CD4-positive, alpha-beta T cell treated with Interleukin-15 for 1 hour (primary cell): ENCODE results near the gene SSNA1.

Experiments used
- DNase-seq: peaks from one replicate; pipeline ENCODE4 v3.0.0-alpha.2; 2020

The SSNA1 gene, protein sequence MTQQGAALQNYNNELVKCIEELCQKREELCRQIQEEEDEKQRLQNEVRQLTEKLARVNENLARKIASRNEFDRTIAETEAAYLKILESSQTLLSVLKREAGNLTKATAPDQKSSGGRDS

DNA sequence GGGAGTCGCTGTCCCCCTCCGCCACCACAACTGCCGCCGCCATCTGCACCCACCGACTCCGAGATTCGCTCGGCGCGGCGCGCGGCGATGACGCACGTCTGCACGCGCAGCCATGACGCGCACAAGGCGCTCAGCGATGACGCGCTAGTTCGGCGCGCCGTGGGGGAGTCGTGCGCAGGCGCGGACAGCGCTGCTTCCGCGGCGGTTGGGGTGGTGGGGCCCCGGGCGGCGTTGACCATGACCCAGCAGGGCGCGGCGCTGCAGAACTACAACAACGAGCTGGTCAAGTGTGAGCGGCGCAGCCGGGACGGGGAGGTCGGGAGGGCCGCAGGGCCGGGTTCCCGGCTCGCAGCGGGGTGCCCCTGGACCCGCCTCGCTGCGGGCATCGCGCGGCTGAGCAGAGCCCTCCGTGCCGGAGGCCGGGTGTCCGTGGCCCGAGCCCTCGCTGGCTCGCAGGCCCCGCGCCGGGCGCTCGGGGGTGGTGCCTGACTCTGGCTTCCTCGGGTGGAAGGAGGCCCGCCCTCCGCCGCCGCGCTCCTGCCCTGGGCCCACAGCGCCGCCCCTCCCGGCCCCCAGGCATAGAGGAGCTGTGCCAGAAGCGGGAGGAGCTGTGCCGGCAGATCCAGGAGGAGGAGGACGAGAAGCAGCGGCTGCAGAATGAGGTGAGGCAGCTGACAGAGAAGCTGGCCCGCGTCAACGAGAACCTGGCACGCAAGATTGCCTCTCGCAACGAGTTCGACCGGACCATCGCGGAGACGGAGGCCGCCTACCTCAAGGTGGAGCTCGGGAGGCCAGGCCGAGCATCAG, at the start of gene SSNA1, which contains the start of gene ANAPC2:
Gene SSNA1, plus strand, starts transcription at position 187 of the 807 bp plus-strand sequence. Its CDS starts 51 bp downstream, at position 238.
Gene ANAPC2, minus strand, starts transcription at position 71 of the 807 bp plus-strand sequence. Its CDS starts 28 bp downstream, at position 43.
- peak; percentile 92 for DNase-seq

DNA sequence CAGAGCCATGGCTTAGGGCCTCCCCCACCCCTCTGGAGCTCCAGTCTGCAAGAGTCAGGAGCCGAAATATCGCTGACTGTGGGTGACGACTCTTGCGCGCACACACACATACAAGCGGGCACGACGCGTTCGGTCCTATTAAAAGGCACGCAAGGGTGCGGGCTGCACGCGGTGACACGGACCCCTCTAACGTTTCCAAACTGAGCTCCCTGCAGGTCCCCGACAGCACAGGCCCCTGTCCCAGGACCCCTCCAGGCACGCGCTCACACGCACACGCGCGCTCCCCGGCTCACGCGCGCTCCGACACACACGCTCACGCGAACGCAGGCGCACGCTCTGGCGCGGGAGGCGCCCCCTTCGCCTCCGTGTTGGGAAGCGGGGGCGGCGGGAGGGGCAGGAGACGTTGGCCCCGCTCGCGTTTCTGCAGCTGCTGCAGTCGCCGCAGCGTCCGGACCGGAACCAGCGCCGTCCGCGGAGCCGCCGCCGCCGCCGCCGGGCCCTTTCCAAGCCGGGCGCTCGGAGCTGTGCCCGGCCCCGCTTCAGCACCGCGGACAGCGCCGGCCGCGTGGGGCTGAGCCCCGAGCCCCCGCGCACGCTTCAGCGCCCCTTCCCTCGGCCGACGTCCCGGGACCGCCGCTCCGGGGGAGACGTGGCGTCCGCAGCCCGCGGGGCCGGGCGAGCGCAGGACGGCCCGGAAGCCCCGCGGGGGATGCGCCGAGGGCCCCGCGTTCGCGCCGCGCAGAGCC, 49.6 kb upstream of the SSNA1 start, which contains the start of gene GRIN1:
Gene GRIN1, plus strand, starts transcription at position 433 of the 746 bp plus-strand sequence. CDS start 333 bp downstream, outside the sequence.
- no peak for DNase-seq

DNA sequence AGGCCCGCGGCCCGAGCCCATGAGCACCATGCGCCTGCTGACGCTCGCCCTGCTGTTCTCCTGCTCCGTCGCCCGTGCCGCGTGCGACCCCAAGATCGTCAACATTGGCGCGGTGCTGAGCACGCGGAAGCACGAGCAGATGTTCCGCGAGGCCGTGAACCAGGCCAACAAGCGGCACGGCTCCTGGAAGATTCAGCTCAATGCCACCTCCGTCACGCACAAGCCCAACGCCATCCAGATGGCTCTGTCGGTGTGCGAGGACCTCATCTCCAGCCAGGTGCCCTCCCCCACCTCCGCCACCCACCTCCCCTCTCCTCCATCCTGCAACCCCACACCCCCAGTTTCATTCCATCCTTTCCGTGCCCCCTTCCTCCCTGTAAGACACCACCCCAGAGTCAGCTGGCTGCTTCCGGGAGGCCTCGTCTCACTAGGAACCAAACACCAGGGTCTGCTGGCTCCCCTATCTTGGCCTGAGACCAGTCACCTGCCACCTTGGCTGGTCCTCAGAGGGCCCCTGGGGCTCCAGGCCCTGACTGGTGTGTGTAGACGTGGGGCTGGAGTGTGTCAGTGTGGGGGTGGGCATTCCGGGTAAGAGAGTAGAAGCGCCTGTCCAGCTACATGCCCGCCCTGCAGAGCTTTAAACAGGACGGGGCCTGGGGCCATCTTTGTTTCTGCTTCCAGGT, 48.9 kb upstream of the SSNA1 start:
- no peak for DNase-seq

DNA sequence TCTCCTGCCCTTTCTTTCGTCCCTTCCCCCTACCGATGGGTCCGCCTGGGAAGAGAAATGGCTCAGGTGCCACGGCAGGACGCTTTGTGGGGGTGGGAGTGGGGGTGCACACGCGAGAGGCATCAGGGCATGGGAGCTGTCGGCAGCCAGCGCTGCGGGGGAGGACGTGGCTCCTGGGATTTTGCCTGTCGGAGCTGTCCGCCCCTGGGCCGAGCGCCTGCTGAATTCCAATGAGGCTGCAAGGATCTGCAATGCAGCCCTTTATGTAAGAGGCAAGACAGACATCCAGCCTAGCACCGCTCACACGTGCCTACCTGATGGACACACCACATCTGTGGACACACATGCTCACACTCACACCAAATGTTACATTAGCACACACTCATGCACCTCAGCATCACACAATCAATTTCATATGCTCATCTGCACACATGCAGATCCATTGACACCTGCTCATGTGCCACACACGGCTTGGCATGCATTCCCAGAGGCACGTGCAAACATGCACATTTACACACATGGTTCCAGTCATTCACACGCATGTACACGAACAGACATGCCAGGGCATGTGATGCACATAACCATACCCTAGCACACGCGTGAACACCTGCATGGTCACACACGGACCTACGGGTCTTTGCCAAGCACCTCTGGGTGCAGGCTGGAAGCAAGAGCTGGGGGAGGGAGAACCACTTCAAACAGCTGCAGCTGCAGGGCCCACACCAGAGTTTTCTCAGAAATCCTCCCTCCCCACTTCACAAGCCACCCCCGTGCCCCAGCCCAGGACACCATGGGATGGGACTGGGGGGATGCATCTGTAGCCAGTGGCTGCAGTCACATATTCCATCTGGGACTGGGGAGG, 48.1 kb upstream of the SSNA1 start:
- DNase-seq: no peak

DNA sequence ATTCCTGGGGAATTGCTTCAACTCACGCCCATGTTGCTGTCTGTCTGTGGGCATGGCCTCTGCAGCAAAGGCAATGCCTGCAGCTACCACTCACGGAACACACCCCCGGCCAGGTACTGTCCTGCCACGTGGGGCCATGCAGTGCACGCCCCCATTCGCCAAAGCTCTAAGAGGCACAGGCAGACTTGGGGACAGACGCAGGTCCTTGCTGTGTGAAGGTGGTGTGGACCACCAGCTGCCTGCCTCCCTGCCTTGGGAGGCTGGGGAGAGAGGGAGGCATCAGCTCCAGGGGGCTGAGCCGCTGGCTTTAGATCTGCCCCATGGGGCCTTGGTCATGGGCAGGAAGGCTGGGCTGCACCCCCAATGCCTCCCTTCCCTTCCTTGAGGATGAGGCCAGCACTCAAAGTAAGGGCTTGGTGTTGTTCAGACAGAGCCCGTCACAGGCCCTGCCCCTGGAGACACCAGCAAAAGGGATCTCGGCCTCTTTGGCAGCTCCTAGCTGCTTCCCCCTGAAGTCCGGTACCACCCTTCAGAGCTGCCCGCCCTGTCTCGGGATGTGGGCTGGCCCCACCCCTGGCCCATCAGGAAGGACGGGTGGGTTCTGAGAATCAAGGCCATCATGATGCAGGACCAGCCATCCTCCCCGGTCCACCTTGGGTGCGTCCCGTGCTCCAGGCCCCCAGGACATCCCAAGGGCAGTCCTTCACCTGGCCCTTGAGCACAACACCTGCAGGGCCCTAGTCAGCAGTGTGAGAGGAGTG, 47.2 kb upstream of the SSNA1 start:
- DNase-seq: no peak

DNA sequence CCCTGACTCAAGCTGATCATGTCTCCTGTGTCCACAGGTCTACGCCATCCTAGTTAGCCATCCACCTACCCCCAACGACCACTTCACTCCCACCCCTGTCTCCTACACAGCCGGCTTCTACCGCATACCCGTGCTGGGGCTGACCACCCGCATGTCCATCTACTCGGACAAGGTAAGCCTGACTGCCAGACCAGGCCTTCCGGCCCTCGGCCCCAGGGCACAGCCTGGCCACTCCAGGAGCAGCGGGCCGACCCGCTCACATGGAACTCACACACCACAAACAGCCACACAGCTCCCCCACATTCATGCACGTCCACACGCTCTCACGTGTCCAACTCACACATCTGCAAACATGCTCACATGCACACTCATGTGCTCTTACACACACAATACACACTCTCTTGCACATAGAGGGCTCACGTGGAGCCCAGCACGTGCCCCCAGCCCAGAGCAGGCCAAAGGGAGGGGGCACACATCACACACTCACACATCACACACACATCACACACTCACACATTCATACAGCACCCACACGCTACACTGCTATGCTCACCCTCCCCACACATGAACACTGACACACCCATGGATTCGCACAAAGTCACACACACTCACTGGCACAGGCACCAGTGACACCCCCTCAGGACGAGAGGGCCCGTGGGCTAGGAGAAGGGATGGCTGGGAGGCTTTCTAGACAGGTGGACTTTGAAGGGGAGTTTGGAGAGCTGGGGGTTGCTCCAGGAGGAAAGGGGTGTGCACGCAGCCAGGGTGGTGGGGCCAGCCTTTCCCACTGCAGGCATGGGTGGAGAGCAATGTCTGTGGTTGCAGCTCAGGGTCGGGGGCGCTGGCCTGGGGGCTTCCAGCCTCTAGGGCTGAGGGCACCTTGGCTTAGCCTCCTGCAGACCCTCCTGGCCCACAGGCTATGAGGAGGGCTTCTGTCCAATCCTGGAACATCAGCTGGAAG, 46.2 kb upstream of the SSNA1 start:
- DNase-seq: no peak

DNA sequence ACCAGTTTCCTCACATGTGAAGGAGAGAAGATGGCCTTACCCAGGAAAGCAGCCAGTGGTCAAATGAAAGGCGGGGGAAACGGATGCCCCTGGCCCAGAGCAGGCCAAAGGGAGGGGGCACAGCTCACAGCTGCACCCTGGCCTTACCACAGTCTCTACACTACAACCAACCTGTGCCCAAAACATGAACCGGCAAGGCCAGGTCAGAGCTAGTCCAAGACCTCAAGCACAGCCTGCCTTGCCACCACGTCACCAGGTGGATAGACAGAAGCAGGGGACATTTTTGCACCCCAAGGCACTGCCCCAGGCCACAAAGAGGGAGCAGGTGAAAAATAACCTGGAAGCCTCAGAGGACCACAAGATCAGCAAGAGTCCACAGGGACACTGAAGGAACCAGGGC, 45.0 kb upstream of the SSNA1 start:
- no peak for DNase-seq

DNA sequence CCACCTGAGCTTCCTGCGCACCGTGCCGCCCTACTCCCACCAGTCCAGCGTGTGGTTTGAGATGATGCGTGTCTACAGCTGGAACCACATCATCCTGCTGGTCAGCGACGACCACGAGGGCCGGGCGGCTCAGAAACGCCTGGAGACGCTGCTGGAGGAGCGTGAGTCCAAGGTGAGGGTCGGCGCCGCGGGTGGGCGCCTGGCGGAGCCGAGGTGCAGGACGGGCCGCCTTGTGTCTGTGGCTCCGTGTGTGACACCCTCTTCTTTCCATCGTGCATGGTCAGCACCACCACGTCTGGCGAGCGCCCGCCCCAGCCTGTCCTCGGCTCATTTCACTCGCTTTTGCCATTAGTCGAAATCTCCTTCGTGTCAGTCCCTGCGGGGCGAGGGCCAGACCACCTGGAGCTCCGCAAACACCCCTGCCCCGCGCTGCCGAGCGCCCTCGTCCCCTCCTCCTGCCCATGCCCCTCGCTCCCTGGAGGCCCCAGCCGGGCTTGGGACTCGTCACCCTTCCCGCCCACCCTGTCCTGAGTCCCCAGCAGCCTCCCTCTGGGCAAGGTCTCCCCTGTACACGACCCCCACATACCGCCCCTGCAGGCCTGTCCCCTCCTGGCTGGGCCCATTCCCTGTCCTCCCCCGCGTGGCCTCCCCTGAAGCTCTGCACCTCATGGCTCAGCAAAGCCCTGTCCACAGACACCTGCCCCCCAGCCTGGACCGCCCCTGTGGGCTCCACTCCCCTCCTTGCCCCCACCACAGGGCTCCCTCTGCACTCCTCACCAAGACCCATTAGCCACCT, 42.5 kb upstream of the SSNA1 start:
- no peak for DNase-seq

DNA sequence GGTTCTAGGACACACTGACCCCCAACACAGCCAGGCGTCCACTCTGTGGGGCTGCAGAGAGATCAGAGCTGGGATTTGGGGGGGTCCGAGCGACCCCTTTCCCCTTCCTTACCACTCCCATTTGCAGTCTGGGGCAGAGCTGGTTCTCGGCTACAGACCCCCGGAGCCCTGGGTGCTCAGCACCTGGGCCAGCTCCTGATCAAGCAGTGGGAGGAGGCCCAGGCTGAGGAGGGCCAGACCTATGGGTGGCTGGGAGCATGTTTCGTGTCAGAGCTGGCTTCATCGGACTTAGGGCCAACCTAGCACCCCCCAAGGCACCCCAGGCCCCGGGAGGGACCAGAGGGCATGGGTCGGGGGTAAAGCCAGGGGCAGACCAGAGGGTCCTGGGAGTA, 42.0 kb upstream of the SSNA1 start:
- no peak for DNase-seq

DNA sequence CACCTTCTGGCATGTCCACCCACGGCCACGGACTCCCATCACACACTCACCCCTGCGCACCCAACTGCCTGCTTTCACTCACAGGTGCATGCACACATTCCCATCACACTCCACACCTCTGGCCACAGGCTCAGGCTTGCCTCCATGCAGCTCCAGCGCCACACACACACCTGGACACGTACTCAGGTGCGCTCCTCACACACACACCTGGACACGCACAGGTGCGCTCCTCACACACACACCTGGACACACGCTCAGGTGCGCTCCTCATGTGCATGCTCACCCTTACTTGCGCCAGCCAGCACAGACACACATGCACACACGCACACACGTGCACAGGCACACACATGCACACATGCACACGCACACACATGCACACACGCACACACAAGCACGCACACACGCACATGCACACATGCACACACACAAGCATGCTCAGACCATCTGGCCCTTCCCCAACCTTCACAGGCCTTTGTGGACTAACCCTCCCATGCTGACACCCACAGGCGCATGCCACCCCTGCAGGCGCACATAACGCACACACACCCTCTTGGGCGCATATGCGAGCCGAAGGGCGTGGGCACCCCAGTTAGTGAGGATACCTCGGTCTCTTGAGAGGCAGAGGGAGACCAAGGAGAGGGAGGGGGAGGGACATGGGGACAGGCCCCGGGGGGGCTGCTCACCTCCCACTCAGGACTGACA, 41.2 kb upstream of the SSNA1 start:
- no peak for DNase-seq

DNA sequence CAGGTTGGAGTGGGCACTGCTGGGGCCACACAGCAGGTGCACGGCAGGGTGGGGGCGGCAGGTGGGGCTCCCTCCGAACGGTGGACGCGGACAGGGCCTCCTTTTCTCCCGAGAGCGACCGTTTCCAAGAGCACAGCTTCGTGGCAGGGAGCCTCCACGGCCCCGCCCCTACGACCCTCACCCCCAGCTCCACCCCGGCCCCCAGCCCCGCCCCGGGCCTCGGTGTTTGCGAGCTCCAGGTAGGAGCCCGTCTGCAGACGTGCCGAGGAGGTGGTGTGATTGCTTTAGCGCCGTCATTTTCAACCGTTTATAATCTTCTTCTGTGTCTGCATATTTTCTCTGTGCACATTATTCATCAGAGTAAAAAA, 40.7 kb upstream of the SSNA1 start:
- no peak for DNase-seq

DNA sequence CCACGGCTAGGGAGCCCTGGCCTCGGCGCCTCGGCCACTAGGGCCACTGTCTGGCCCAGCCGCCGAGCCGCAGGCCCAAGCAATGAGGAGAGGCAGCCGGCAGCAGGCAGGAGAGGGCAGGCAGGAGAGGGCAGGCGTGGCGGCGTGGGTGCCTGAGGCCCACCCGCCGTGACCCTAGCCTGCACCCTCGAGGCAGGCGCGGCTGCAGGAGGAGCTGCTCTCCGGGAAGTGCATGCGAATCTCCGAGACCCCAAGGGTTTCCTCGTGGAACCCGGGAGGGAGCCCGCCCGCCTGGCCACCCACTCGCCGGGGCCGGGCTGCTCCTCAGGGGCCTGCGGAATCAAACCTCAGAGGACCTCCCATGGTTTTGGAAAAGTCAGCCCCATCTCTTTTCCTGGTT, 40.2 kb upstream of the SSNA1 start:
- no peak for DNase-seq

DNA sequence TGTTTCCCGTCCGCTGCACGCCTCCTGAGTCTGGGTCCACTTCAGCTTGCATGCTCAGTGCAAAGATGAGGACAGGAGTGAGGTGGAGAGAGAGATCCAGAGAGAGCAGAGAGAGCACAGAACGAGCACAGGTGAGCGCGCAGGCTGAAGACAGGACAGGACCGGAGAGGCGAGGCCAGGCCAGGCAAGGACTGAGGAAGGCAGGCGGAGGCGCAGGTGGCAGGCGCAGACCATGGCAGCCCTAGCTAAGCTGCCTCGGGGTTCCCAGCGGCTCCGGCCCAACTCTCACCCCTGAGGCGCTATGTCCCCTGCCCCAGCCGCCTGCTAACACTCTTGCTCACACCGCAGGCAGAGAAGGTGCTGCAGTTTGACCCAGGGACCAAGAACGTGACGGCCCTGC, 39.8 kb upstream of the SSNA1 start:
- DNase-seq: no peak

DNA sequence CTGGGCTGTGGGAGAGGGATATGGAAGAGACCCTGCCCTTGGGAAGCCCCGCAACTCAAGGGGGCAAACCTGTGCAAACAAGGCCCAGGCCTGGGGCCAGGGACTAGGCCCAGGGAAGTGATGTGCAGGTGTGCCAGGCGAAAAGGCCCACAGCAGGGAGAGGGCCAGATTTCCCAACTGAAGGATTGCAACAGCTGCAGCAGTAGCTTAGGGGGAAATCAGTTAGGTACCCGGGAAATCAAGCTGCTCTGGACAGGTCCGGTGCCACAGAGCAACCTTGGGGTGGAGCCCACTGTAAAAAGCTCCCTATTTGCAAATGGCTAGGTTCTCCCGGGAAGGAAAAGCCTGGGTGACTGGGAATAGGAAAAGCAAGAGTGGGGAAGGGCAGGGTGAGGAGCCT, 39.1 kb upstream of the SSNA1 start:
- no peak for DNase-seq

DNA sequence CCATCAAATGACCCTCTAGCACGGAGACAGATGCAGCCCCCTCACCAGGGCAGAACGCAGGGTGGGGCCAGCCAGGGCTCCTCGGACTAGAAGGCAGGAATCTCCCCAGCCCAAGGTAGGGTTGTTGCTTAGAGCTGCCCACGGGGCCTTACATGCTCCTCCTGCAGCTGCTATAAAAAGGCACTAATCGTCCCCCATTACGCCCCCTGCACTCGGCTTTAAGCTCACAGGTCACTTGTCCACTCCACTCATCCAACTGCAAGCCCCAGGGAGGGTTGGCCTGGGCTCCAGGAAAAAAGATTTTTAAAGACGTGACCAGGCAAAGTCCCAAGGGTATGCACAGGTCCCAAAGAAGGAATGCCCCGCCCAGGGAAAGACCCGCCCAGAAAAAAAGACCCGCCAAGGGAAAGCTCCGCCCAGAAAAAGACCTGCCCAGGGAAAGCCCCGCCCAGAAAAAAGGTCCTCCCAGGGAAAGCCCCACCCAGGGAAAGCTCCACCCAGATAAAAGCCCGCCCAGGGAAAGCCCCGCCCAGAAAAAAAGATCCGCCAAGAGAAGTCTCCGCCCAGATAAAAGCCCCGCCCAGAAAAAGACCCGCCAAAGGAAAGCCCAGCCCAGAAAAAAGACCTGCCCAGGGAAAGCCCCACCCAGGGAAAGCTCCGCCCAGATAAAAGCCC, 38.4 kb upstream of the SSNA1 start:
- DNase-seq: no peak

DNA sequence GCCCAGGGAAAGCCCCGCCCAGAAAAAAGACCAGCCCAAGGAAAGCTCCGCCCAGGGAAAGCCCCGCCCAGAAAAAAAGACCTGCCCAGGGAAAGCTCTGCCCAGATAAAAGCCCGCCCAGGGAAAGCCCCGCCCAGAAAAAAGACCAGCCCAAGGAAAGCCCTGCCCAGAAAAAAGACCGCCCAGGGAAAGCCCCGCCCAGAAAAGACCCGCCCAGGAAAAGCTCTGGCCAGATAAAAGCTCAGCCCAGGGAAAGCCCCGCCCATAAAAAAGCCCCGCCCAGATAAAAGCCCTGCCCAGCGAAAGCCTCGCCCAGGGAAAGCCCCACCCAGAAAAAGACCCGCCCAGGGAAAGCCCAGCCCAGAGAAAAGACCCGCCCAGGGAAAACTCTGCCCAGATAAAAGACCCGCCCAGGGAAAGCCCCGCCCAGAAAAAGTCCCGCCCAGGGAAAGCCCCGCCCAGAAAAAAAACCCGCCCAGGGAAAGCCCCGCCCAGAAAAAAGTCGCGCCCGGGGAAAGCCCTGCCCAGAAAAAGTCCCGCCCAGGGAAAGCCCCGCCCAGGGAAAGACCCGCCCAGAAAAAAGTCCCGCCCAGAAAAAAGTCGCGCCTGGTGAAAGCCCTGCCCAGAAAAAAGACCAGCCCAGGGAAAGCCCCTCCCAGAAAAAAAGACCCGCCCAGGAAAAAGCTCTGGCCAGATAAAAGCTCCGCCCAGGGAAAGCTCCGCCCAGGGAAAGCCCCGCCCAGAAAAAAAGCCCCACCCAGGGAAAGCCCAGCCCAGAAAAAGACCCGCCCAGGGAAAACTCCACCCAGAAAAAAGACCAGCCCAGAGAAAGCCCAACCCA, 37.6 kb upstream of the SSNA1 start:
- DNase-seq: peak; percentile 49

DNA sequence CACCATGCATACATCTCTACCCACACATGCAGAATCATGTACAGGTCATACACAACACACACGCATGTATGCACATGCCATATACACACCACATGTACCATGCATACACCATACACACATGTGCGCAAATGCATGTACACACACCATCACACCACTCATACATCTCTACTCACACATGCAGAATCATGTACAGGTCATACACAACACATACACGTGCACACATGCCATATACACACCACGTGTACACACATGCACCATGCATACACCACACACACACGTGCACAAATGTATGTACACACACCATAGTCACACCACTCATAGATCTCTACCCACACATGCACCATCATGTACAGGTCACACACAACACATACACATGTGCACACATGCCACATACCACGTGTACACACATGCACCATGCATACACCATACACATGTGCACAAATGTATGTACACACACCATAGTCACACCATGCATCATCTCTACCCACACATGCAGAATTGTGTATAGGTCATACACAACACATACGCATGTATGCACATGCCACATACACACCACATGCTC, 35.6 kb upstream of the SSNA1 start:
- DNase-seq: no peak
